K562 (cell line): ENCODE results near the gene BORCS8. TPM values are rescaled to one million over a fixed set of nuclear protein-coding genes. Genes with fewer than 3 reads are reported as not detected.

Experiments
- CBFB ChIP-seq: sonication (generic); formaldehyde crosslinking; IDR thresholded peaks from 2 replicates; pipeline ENCODE4 v1.4.0; 2020; ENCODE audit warnings: mild to moderate bottlenecking, missing genetic modification reagents
- GATA2 ChIP-seq: sonication (generic); formaldehyde crosslinking; IDR thresholded peaks from 2 replicates; pipeline ENCODE4 v1.4.0; 2020; ENCODE audit warnings: mild to moderate bottlenecking, missing genetic modification reagents
- GTF2A2 ChIP-seq: IDR thresholded peaks from 2 replicates; pipeline ENCODE4 v1.6.1; 2016; ENCODE audit warnings: mild to moderate bottlenecking, missing genetic modification characterization, missing compliant biosample characterization
- GTF2E2 ChIP-seq: fragments of 200-800 bp; sonication (Bioruptor generic); IDR thresholded peaks from 2 replicates; pipeline ENCODE4 v1.6.1; 2016; ENCODE audit warnings: missing genetic modification characterization, missing compliant biosample characterization
- HDAC2 ChIP-seq: fragments of 450-650 bp; IDR thresholded peaks from 2 replicates; pipeline ENCODE4 v1.6.1; 2016; ENCODE audit warnings: mild to moderate bottlenecking
- HNRNPLL ChIP-seq: fragments of 200-400 bp; formaldehyde crosslinking; IDR thresholded peaks from 2 replicates; pipeline ENCODE4 v1.6.1; 2017; ENCODE audit warnings: low read length, low read depth, mild to moderate bottlenecking; ENCODE audit not compliant: poor library complexity, severe bottlenecking
- KHSRP ChIP-seq: fragments of 450-650 bp; IDR thresholded peaks from 2 replicates; pipeline ENCODE4 v1.6.1; 2017
- POLR2G ChIP-seq: fragments of 200-400 bp; formaldehyde crosslinking; IDR thresholded peaks from 2 replicates; pipeline ENCODE4 v1.6.1; 2017; ENCODE audit warnings: low read depth, mild to moderate bottlenecking, antibody characterized with exemption, low read length, moderate library complexity
- SIRT6 ChIP-seq: IDR thresholded peaks from one replicate; pipeline ENCODE4 v1.6.1; 2012; ENCODE audit warnings: low read depth, mild to moderate bottlenecking, control low read depth, inconsistent platforms, low read length, moderate library complexity
- TBP ChIP-seq: optimal IDR thresholded peaks from 2 replicates; pipeline ENCODE3; 2011; ENCODE audit warnings: low read depth, low read length, improper control_type of control experiment
- YBX1 ChIP-seq: fragments of 450-650 bp; IDR thresholded peaks from 2 replicates; pipeline ENCODE4 v1.7.1; 2016; ENCODE audit warnings: mild to moderate bottlenecking
- ZNF239 ChIP-seq: fragments of 250-450 bp; sonication (Bioruptor Pico); IDR thresholded peaks from 2 replicates; pipeline ENCODE4 v1.4.0; 2020; ENCODE audit warnings: mild to moderate bottlenecking
- polyA plus RNA-seq, 8 experiments: library from polyadenylated mRNA; depleted of rRNA in 4 of 8; stranded (reverse) in 5 of 8; unstranded in 3 of 8; fragments of >200 nt; fragmentation: Nextera tagmentation in 2 of 8; fragmentation: Illumina TruSeq in 1 of 8; extraction: Ambion mirVana in 2 of 8; extraction: Trizol in 1 of 8; gene quantifications; 2 replicates each; pipeline versions ENCODE4 v1.2.1 to v1.2.3, GENCODE V29; 2011 to 2014; ENCODE audit warnings: inconsistent platforms in 1 of 8, missing spikeins in 1 of 8
- total RNA-seq, 7 experiments: library from RNA; depleted of rRNA in 6 of 7; stranded (reverse); fragments of >200 nt in 6 of 7; fragmentation: Illumina TruSeq in 2 of 7; extraction: Trizol in 2 of 7; gene quantifications; 2 replicates each; pipeline versions ENCODE4 v1.2.1 to v1.2.3, GENCODE V29; 2011 to 2021; ENCODE audit warnings: low replicate concordance in 1 of 7
- TF ChIP-seq, protein P1 (sequence below): fragments of 450-650 bp; IDR thresholded peaks from 2 replicates; pipeline ENCODE4 v1.6.1; 2016; ENCODE audit warnings: low read depth, mild to moderate bottlenecking, moderate library complexity
- TF ChIP-seq, protein P2 (sequence below): fragments of 250-450 bp; sonication (Bioruptor Pico); IDR thresholded peaks from 2 replicates; pipeline ENCODE4 v1.8.0; 2021; ENCODE audit warnings: moderate library complexity, mild to moderate bottlenecking, inconsistent platforms
- TF ChIP-seq, protein P3 (sequence below): fragments of 450-650 bp; IDR thresholded peaks from 2 replicates; pipeline ENCODE4 v1.6.1; 2016; ENCODE audit warnings: mild to moderate bottlenecking, moderate library complexity

BORCS8 gene
- total and polyA plus RNA-seq, 9 of the 15 experiments (the other 6 are each of a cell fraction or from before 2014, with no cell fraction given), result 4.6 to 33.6 (median 16.3) TPM

DNA sequence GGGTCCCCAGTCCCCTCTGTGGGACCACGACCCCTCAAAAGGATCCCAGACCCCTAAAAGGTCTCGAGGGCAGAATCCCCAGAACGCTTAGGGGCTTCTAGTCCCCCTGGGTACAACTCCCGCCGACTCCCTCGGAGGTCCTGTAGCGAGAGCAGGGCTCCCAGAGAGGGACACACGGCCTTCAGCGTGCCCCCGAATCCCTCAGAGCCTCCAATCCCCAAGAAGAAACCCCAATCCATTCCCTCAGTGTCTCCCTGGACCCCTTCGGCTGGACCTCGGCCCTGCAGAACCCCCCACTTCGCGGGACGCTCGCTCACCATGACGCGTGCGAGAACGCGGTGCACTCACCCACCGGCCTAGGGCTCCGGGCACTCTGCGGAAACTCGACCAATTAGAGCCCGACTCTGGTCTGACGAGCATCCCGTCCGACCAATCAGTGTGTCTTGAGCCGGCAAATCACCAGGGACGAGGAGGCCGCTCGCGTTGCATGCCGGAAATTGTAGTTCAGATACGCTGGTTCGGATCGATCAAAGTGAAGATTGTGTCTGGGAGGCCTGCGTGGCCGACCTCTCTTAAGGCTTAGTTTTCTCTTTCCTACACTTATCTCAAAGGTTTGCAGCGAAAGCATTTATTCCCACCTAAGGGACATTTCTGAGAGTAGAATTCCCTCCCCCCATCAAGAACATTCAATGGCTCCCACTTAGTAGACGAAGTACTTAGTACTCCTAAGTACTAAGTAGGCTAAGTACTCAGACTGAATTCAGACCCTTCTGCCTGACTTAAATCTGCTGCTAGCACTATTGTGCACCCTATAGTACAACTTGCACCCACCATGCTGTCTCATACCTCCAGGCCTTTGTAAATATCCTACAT, 53.6 kb downstream of the BORCS8 start, which contains the start of gene TMEM161A (continued):
- peak; percentile 84 for TF ChIP-seq TBP
- peak; percentile 95 for TF ChIP-seq POLR2G
- TF ChIP-seq, protein P1, sequence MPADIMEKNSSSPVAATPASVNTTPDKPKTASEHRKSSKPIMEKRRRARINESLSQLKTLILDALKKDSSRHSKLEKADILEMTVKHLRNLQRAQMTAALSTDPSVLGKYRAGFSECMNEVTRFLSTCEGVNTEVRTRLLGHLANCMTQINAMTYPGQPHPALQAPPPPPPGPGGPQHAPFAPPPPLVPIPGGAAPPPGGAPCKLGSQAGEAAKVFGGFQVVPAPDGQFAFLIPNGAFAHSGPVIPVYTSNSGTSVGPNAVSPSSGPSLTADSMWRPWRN, result no peak
- TF ChIP-seq GATA2 (CRISPR knock-in tag), result peak; percentile 92
- TF ChIP-seq YBX1, result no peak
- TF ChIP-seq HDAC2, result peak; percentile 95
- no peak; the same call in 1 of the 2 replicates for TF ChIP-seq GTF2E2 (tag)
- TF ChIP-seq SIRT6, result no peak
- peak; percentile 42 for TF ChIP-seq HNRNPLL
- TF ChIP-seq, protein P2, sequence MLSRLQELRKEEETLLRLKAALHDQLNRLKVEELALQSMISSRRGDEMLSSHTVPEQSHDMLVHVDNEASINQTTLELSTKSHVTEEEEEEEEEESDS, result no peak
- no peak for TF ChIP-seq CBFB (CRISPR knock-in tag)
- TF ChIP-seq, protein P3, sequence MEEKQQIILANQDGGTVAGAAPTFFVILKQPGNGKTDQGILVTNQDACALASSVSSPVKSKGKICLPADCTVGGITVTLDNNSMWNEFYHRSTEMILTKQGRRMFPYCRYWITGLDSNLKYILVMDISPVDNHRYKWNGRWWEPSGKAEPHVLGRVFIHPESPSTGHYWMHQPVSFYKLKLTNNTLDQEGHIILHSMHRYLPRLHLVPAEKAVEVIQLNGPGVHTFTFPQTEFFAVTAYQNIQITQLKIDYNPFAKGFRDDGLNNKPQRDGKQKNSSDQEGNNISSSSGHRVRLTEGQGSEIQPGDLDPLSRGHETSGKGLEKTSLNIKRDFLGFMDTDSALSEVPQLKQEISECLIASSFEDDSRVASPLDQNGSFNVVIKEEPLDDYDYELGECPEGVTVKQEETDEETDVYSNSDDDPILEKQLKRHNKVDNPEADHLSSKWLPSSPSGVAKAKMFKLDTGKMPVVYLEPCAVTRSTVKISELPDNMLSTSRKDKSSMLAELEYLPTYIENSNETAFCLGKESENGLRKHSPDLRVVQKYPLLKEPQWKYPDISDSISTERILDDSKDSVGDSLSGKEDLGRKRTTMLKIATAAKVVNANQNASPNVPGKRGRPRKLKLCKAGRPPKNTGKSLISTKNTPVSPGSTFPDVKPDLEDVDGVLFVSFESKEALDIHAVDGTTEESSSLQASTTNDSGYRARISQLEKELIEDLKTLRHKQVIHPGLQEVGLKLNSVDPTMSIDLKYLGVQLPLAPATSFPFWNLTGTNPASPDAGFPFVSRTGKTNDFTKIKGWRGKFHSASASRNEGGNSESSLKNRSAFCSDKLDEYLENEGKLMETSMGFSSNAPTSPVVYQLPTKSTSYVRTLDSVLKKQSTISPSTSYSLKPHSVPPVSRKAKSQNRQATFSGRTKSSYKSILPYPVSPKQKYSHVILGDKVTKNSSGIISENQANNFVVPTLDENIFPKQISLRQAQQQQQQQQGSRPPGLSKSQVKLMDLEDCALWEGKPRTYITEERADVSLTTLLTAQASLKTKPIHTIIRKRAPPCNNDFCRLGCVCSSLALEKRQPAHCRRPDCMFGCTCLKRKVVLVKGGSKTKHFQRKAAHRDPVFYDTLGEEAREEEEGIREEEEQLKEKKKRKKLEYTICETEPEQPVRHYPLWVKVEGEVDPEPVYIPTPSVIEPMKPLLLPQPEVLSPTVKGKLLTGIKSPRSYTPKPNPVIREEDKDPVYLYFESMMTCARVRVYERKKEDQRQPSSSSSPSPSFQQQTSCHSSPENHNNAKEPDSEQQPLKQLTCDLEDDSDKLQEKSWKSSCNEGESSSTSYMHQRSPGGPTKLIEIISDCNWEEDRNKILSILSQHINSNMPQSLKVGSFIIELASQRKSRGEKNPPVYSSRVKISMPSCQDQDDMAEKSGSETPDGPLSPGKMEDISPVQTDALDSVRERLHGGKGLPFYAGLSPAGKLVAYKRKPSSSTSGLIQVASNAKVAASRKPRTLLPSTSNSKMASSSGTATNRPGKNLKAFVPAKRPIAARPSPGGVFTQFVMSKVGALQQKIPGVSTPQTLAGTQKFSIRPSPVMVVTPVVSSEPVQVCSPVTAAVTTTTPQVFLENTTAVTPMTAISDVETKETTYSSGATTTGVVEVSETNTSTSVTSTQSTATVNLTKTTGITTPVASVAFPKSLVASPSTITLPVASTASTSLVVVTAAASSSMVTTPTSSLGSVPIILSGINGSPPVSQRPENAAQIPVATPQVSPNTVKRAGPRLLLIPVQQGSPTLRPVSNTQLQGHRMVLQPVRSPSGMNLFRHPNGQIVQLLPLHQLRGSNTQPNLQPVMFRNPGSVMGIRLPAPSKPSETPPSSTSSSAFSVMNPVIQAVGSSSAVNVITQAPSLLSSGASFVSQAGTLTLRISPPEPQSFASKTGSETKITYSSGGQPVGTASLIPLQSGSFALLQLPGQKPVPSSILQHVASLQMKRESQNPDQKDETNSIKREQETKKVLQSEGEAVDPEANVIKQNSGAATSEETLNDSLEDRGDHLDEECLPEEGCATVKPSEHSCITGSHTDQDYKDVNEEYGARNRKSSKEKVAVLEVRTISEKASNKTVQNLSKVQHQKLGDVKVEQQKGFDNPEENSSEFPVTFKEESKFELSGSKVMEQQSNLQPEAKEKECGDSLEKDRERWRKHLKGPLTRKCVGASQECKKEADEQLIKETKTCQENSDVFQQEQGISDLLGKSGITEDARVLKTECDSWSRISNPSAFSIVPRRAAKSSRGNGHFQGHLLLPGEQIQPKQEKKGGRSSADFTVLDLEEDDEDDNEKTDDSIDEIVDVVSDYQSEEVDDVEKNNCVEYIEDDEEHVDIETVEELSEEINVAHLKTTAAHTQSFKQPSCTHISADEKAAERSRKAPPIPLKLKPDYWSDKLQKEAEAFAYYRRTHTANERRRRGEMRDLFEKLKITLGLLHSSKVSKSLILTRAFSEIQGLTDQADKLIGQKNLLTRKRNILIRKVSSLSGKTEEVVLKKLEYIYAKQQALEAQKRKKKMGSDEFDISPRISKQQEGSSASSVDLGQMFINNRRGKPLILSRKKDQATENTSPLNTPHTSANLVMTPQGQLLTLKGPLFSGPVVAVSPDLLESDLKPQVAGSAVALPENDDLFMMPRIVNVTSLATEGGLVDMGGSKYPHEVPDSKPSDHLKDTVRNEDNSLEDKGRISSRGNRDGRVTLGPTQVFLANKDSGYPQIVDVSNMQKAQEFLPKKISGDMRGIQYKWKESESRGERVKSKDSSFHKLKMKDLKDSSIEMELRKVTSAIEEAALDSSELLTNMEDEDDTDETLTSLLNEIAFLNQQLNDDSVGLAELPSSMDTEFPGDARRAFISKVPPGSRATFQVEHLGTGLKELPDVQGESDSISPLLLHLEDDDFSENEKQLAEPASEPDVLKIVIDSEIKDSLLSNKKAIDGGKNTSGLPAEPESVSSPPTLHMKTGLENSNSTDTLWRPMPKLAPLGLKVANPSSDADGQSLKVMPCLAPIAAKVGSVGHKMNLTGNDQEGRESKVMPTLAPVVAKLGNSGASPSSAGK, result peak; percentile 97
- no peak for TF ChIP-seq ZNF239 (CRISPR knock-in tag)
- no peak for TF ChIP-seq GTF2A2 (tag)
- no peak for TF ChIP-seq KHSRP
